KMS-11 (cell line): ENCODE data around the gene SH3TC1.

Source experiments
- H2AFZ ChIP-seq: fragments of 200-600 bp; sonication (generic); 2 replicates; pipeline ENCODE4 v1.6.1; 2016; ENCODE audit warnings: antibody characterized with exemption, mixed run types, low read depth
- H3K27ac ChIP-seq: fragments of 200-600 bp; sonication (generic); 2 replicates; pipeline ENCODE4 v1.6.1; 2016; ENCODE audit warnings: mild to moderate bottlenecking, mixed run types
- H3K27me3 ChIP-seq: fragments of 200-600 bp; sonication (generic); 2 replicates; pipeline ENCODE4 v1.6.1; 2017; ENCODE audit warnings: mild to moderate bottlenecking, low read depth, mixed run types, moderate library complexity; ENCODE audit not compliant: insufficient read depth
- H3K36me3 ChIP-seq: fragments of 200-600 bp; sonication (generic); 2 replicates; pipeline ENCODE4 v1.6.1; 2017; ENCODE audit warnings: mild to moderate bottlenecking, mixed run types; ENCODE audit not compliant: insufficient read depth
- H3K4me1 ChIP-seq: fragments of 200-600 bp; sonication (generic); 2 replicates; pipeline ENCODE4 v1.6.1; 2016; ENCODE audit warnings: mild to moderate bottlenecking, low read depth, mixed run types; ENCODE audit not compliant: poor library complexity, severe bottlenecking
- H3K4me2 ChIP-seq: fragments of 200-600 bp; sonication (generic); 2 replicates; pipeline ENCODE4 v1.7.0; 2016; ENCODE audit warnings: mild to moderate bottlenecking, mixed run types
- H3K4me3 ChIP-seq: fragments of 200-600 bp; sonication (generic); IDR thresholded peaks from 2 replicates; pipeline ENCODE4 v1.6.1; 2017; ENCODE audit warnings: low read depth, low read length, mixed read lengths; ENCODE audit not compliant: insufficient read depth
- H3K79me2 ChIP-seq: fragments of 200-600 bp; sonication (generic); 2 replicates; pipeline ENCODE4 v1.6.1; 2016; ENCODE audit warnings: low read depth, mixed run types; ENCODE audit not compliant: insufficient read depth
- H3K9ac ChIP-seq: fragments of 200-600 bp; sonication (generic); 2 replicates; pipeline ENCODE4 v1.6.1; 2016; ENCODE audit warnings: mild to moderate bottlenecking, mixed run types
- H4K20me1 ChIP-seq: fragments of 200-600 bp; sonication (generic); 2 replicates; pipeline ENCODE4 v1.6.1; 2016; ENCODE audit warnings: mild to moderate bottlenecking, mixed run types; ENCODE audit not compliant: insufficient read depth
- CTCF ChIP-seq: fragments of 200-600 bp; sonication (generic); conservative IDR thresholded peaks from 2 replicates; pipeline ENCODE4 v1.6.1; 2017; ENCODE audit warnings: low read depth, mild to moderate bottlenecking, antibody characterized with exemption, low read length, moderate library complexity, mixed read lengths

The SH3TC1 gene

DNA sequence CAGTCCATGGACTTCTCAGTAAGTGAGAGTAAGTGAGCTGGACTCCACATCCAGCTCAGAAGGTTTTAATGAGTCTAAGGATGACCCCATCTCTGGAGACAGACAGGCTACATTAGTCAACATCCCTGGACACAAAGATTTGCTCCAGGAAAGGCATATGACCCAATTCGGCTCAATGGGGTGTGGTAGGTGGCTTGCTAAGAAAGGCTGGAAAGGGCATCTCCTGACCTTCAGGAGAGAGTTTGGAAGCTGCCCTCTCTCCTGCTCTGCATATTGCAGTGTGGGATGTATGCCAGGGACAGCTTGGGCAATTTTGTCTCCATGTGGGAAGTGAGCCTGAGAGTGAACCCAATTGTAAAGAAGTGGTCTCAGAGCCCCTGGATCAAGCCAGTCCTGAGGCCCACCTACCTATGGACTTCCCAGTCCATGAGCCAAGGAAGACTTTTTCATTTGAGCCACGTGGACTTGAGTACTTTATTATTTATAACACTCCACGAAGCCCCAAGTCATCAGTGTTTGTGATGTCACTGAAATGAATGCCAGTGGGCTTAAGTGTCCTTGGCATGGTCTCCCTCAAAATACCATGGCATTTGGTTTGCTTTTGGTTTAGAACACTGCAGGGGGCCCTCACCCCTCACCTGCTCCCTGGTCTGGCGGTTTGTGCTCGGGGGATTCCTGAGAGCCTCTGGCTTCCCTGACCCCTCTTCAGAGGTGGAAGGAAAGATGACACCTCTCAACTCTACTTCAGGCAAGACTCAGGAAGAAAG, 30.1 kb upstream of the SH3TC1 start:
- Histone ChIP-seq H3K27me3 (no peaks in the 10 kb centered on the region), H2AFZ (no peak overlapping the region), H3K27ac (no peak overlapping the region), H3K4me2 (no peak overlapping the region), H4K20me1 (no peaks in the 10 kb centered on the region), H3K9ac (no peak overlapping the region), H3K4me1 (no peaks in the 10 kb centered on the region), H3K4me3 (no peak overlapping the region), H3K36me3 (no peaks in the 10 kb centered on the region), H3K79me2 (no peaks in the 10 kb centered on the region)
- TF ChIP-seq CTCF: no peak

DNA sequence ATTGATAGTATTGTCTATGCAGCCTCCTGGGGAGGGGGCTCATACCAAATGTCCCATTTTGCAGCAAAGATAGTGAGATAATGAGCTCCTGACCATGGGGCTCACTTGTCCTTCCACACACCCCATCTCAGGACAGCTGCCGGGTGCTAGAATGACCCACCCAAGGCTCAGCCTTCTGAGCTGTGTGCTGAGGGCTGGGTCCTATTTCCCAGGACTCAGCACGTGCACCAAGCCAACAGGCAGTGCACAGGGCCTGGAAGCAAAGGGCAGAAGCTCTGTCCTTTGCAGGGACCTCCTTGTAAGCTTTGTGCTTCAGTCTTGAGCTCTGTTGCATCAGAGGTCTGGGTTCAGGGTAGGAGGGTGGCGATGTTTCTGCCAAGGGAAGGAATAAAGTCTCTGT, 29.3 kb upstream of the SH3TC1 start:
- no peak overlapping the region for H2AFZ ChIP-seq
- no peak for TF ChIP-seq CTCF

DNA sequence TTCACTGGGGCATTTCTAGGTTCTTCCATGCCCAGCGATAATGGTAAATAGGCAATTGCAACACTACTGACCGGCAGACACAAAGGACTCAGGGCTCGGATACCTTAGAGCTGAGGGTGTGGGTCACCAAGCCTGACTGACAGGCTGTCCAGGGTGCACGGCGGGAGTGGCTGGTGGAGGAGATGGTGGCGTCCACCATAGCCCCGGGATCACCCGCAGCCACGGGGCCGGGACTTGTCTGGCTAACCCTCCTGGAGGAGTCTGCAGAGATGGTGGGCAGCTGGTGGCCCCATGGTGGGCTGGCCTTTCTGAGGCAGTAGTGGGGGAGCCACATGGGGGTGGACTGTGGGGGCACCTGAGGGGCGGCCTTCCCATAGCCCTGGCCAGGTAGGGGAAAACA, 28.7 kb upstream of the SH3TC1 start:
- no peak overlapping the region for H2AFZ ChIP-seq
- no peak for TF ChIP-seq CTCF
- no peaks in the 10 kb centered on the region for H3K27me3 ChIP-seq
- no peak overlapping the region for H3K4me3 ChIP-seq
- H3K4me2 ChIP-seq: no peak overlapping the region
- no peak overlapping the region for H3K27ac ChIP-seq
- no peaks in the 10 kb centered on the region for H3K36me3 ChIP-seq
- no peaks in the 10 kb centered on the region for H3K79me2 ChIP-seq
- no peak overlapping the region for H3K9ac ChIP-seq
- no peaks in the 10 kb centered on the region for H3K4me1 ChIP-seq
- H4K20me1 ChIP-seq: no peaks in the 10 kb centered on the region

More for the DNA sequence above, 29.3 kb upstream of the SH3TC1 start:
- Histone ChIP-seq H3K27ac (no peak overlapping the region), H3K4me3 (no peak overlapping the region), H3K9ac (no peak overlapping the region), H3K79me2 (no peaks in the 10 kb centered on the region), H3K27me3 (no peaks in the 10 kb centered on the region), H4K20me1 (no peaks in the 10 kb centered on the region), H3K4me2 (no peak overlapping the region), H3K36me3 (no peaks in the 10 kb centered on the region), H3K4me1 (no peaks in the 10 kb centered on the region)

DNA sequence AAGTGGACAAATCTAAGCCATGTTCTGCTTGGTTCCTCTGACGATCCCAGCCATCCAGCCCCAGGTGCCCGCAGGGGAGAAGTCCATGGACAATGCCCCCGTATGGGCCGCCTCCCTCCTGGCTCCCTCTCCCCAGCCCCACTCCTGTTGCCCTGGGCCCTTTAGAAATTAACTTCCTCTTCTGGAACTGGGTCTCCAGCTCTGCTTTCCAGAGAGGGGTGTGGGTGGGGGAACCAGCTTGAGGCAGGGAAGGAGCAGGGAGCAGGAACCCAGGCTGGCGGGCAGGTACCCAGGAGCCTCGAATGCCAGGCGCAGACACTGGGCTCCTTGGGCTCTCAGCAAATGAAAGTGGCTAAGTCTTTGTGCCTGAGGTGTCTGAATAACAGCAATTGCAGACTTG, 27.8 kb upstream of the SH3TC1 start:
- no peak for TF ChIP-seq CTCF
- Histone ChIP-seq H3K27ac (no peak overlapping the region), H3K27me3 (no peaks in the 10 kb centered on the region), H3K4me1 (no peaks in the 10 kb centered on the region), H2AFZ (no peak overlapping the region), H3K4me2 (no peak overlapping the region), H3K4me3 (no peak overlapping the region), H4K20me1 (no peaks in the 10 kb centered on the region), H3K9ac (no peak overlapping the region), H3K36me3 (no peaks in the 10 kb centered on the region), H3K79me2 (no peaks in the 10 kb centered on the region)
